DMS114 treated with DMSO at 0.1 percent for 48 hours (cell line): ENCODE measurements around the gene BNC1.
"Not testable (repeated sequence)": the region's sequence is repeated elsewhere in the genome, so short reads cannot be mapped to it uniquely, and the experiment has no call there.

Source experiments
- DNase-seq: peaks from one replicate; lab custom pipeline; 2025; ENCODE audit not compliant: unreplicated experiment; lab: John Stamatoyannopoulos, UW

The BNC1 gene

GRCh38 chr15:83248151-83249029, 36.1 kb downstream of the BNC1 start:
- peak; percentile 82 for DNase-seq

GRCh38 chr15:83243634-83244033, 40.8 kb downstream of the BNC1 start:
- no peak for DNase-seq

- DNase-seq, result no peak
Observed at GRCh38 chr15:83230242-83230641, 54.2 kb downstream of the BNC1 start.

GRCh38 chr15:83225449-83225848, 59.0 kb downstream of the BNC1 start:
- no peak for DNase-seq

GRCh38 chr15:83221781-83222180, 62.7 kb downstream of the BNC1 start:
- not testable (repeated sequence) for DNase-seq

GRCh38 chr15:83219026-83219425, 65.4 kb downstream of the BNC1 start:
- DNase-seq, result no peak

- DNase-seq, result no peak
Observed at GRCh38 chr15:83215306-83215705, 69.2 kb downstream of the BNC1 start.

- no peak for DNase-seq
Observed at GRCh38 chr15:83210619-83211018, 73.8 kb downstream of the BNC1 start.

GRCh38 chr15:83209333-83209732, 75.1 kb downstream of the BNC1 start:
- no peak for DNase-seq

- DNase-seq, result peak; percentile 47
Observed at GRCh38 chr15:83208367-83208661, 76.2 kb downstream of the BNC1 start.

- peak; percentile 60 for DNase-seq
Observed at GRCh38 chr15:83207660-83208366, 76.7 kb downstream of the BNC1 start, which contains the start of gene HDGFL3. Gene HDGFL3, minus strand, starts transcription at chr15:83207823. Its CDS starts 409 bp downstream, at chr15:83207414.

GRCh38 chr15:83207009-83207659, 77.3 kb downstream of the BNC1 start:
- DNase-seq, result no peak

GRCh38 chr15:83206526-83207008, 77.9 kb downstream of the BNC1 start:
- DNase-seq, result peak; percentile 39
